K562 (cell line): ENCODE results near the gene PLA2G12B. TPM values are rescaled to one million over a fixed set of nuclear protein-coding genes. Genes with fewer than 3 reads are reported as not detected.

Experiments
- ATAC-seq: fragments of 200-7000 bp; cut with Tn5 transposase; 3 replicates; pipeline ENCODE4 v1.9.1; 2020; ENCODE audit warnings: moderate library complexity
- BruUV-seq: library from RNA; stranded (reverse); fragments of 400-500 nt; replicated peaks from 2 replicates; lab custom pipeline; 2021; lab: Mats Ljungman, UMichigan
- CTCF ChIA-PET: fragments of 300-600 bp; formaldehyde crosslinking; extraction: SDS; loops from one replicate; lab custom pipeline; 2021; ENCODE audit warnings: low intra/inter-chr PET ratio; lab: Yijun Ruan, JAX
- POLR2A ChIA-PET: fragments of 300-600, 350-650 bp; sonication (Branson Sonifier 250); formaldehyde crosslinking; extraction: SDS; loops from one replicate; lab custom pipeline; 2021; ENCODE audit warnings: antibody characterized with exemption, inconsistent platforms; lab: Yijun Ruan, JAX
- DNase-seq, 4 experiments: peaks; one replicate each; pipeline versions ENCODE4 v3.0.0 to v3.0.0-alpha.2; 2011 to 2018; ENCODE audit warnings: low spot score in 3 of 4, mixed read lengths in 3 of 4; ENCODE audit errors: extremely low read depth in 1 of 4
- FAIRE-seq: peaks from 2 replicates; lab custom pipeline; 2011; peaks lifted over from hg19 to GRCh38; lab: Jason Lieb, UNC
- H2AFZ ChIP-seq: 2 replicates; pipeline ENCODE4 v1.6.0; 2011; ENCODE audit warnings: low read depth, low read length, control low read depth, inconsistent platforms
- H3K27ac ChIP-seq: fragments of 200-600 bp; 3 replicates; pipeline ENCODE4 v1.8.0; 2011; ENCODE audit warnings: low read depth, mild to moderate bottlenecking, control low read depth, inconsistent platforms, low read length, moderate library complexity, mixed read lengths; ENCODE audit errors: extremely low read depth
- H3K27me3 ChIP-seq, 2 experiments: fragments of 300-600 bp in 1 of 2; 2 replicates in 1 of 2; 3 replicates in 1 of 2; pipeline versions ENCODE4 v1.6.0 to v1.8.0; 2011; ENCODE audit warnings: inconsistent platforms in 2 of 2, low read length in 2 of 2, mild to moderate bottlenecking in 1 of 2, mixed read lengths in 1 of 2, moderate library complexity in 1 of 2; ENCODE audit not compliant: control insufficient read depth in 2 of 2, insufficient read depth in 2 of 2
- H3K36me3 ChIP-seq: fragments of 300-600 bp; 3 replicates; pipeline ENCODE4 v1.8.0; 2011; ENCODE audit warnings: mild to moderate bottlenecking, low read length, inconsistent platforms; ENCODE audit not compliant: control insufficient read depth, insufficient read depth
- H3K4me1 ChIP-seq, 2 experiments: fragments of 200-600 bp in 1 of 2; replicated peaks in 1 of 2; 2 replicates in 1 of 2; 3 replicates in 1 of 2; pipeline versions ENCODE4 v1.5.1 to v1.8.0; 2011; ENCODE audit warnings: inconsistent platforms in 2 of 2, low read length in 2 of 2, mild to moderate bottlenecking in 1 of 2, mixed read lengths in 1 of 2, moderate library complexity in 1 of 2; ENCODE audit not compliant: control insufficient read depth in 2 of 2, insufficient read depth in 2 of 2
- H3K4me2 ChIP-seq: 2 replicates; pipeline ENCODE4 v1.6.1; 2011; ENCODE audit warnings: low read length, control low read depth, inconsistent platforms, mixed read lengths; ENCODE audit not compliant: insufficient read depth
- H3K4me3 ChIP-seq: fragments of 200-600 bp; sonication (generic), shearing (Covaris generic); 2 replicates; pipeline ENCODE4 v1.5.1; 2016; ENCODE audit warnings: control low read depth, inconsistent platforms
- H3K79me2 ChIP-seq: fragments of 200-600 bp; 3 replicates; pipeline ENCODE4 v1.8.0; 2011; ENCODE audit warnings: low read length, inconsistent platforms; ENCODE audit not compliant: control insufficient read depth, insufficient read depth
- H3K9ac ChIP-seq, 2 experiments: 2 replicates each; pipeline versions ENCODE4 v1.6.0 to v1.6.1; 2011; ENCODE audit warnings: low read depth in 2 of 2, low read length in 2 of 2, control low read depth in 1 of 2, inconsistent platforms in 1 of 2, mild to moderate bottlenecking in 1 of 2, mixed read lengths in 1 of 2; ENCODE audit not compliant: insufficient read depth in 1 of 2
- H3K9me1 ChIP-seq: one replicate; pipeline ENCODE4 v1.6.0; 2011; ENCODE audit warnings: inconsistent platforms, mild to moderate bottlenecking, low read length, moderate library complexity; ENCODE audit not compliant: control insufficient read depth, insufficient read depth
- H3K9me3 ChIP-seq: replicated peaks from 2 replicates; pipeline ENCODE4 v1.5.1; 2011; ENCODE audit warnings: low read depth, low read length, inconsistent platforms; ENCODE audit not compliant: control insufficient read depth, insufficient read depth
- H4K20me1 ChIP-seq: replicated peaks from 2 replicates; pipeline ENCODE4 v1.6.1; 2011; ENCODE audit warnings: low read length, inconsistent platforms, mixed read lengths; ENCODE audit not compliant: control insufficient read depth, insufficient read depth
- HDAC2 ChIP-seq: fragments of 450-650 bp; IDR thresholded peaks from 2 replicates; pipeline ENCODE4 v1.6.1; 2016; ENCODE audit warnings: mild to moderate bottlenecking
- KLF16 ChIP-seq: IDR thresholded peaks from 2 replicates; pipeline ENCODE4 v1.6.1; 2016; ENCODE audit warnings: antibody characterized with exemption
- PRMT5 ChIP-seq: sonication (generic); formaldehyde crosslinking; IDR thresholded peaks from 2 replicates; pipeline ENCODE4 v1.5.0; 2020; ENCODE audit warnings: missing genetic modification reagents
- STAG1 ChIP-seq: sonication (generic); formaldehyde crosslinking; IDR thresholded peaks from 2 replicates; pipeline ENCODE4 v1.5.0; 2020; ENCODE audit warnings: missing genetic modification reagents, borderline replicate concordance
- TARDBP ChIP-seq: fragments of 450-650 bp; IDR thresholded peaks from 2 replicates; pipeline ENCODE4 v1.6.1; 2016
- ZNF395 ChIP-seq: fragments of 200-800 bp; sonication (Bioruptor generic); IDR thresholded peaks from 2 replicates; pipeline ENCODE4 v1.6.1; 2017; ENCODE audit warnings: missing genetic modification characterization, missing compliant biosample characterization
- ZNF398 ChIP-seq: fragments of 250-450 bp; sonication (Bioruptor Pico); IDR thresholded peaks from 2 replicates; pipeline ENCODE4 v1.8.0; 2021; ENCODE audit warnings: moderate library complexity, mild to moderate bottlenecking, inconsistent platforms
- ZNF561 ChIP-seq: fragments of 450-650 bp; formaldehyde crosslinking; conservative IDR thresholded peaks from 2 replicates; pipeline ENCODE4 v1.4.0; 2020; ENCODE audit warnings: mild to moderate bottlenecking, moderate library complexity
- in situ Hi-C: fragments of 300-500 bp; cut with MboI; formaldehyde crosslinking; loops from 4 replicates; pipeline ENCODE4 v1.15.0; 2018; ENCODE audit warnings: inconsistent platforms, mixed read lengths
- intact Hi-C: fragments of 100-400 bp; cut with micrococcal nuclease; formaldehyde crosslinking; loops from 2 replicates; pipeline ENCODE4 v1.14.2; 2022
- polyA plus RNA-seq, 8 experiments: library from polyadenylated mRNA; depleted of rRNA in 4 of 8; stranded (reverse) in 5 of 8; unstranded in 3 of 8; fragments of >200 nt; fragmentation: Nextera tagmentation in 2 of 8; fragmentation: Illumina TruSeq in 1 of 8; extraction: Ambion mirVana in 2 of 8; extraction: Trizol in 1 of 8; gene quantifications; 2 replicates each; pipeline versions ENCODE4 v1.2.1 to v1.2.3, GENCODE V29; 2011 to 2014; ENCODE audit warnings: inconsistent platforms in 1 of 8, missing spikeins in 1 of 8
- total RNA-seq, 7 experiments: library from RNA; depleted of rRNA in 6 of 7; stranded (reverse); fragments of >200 nt in 6 of 7; fragmentation: Illumina TruSeq in 2 of 7; extraction: Trizol in 2 of 7; gene quantifications; 2 replicates each; pipeline versions ENCODE4 v1.2.1 to v1.2.3, GENCODE V29; 2011 to 2021; ENCODE audit warnings: low replicate concordance in 1 of 7

Gene PLA2G12B
- total and polyA plus RNA-seq, 9 of the 15 experiments (the other 6 are each of a cell fraction or from before 2014, with no cell fraction given): not detected

- Histone ChIP-seq H3K27me3 (peaks cover 0 to 5% of the 10 kb centered on the region in 2 experiments; a peak in 2 of 5 replicates), H4K20me1 (no peaks in the 10 kb centered on the region), H3K9me3 (no peaks in the 10 kb centered on the region), H3K79me2 (no peaks in the 10 kb centered on the region), H3K4me2 (no peak overlapping the region), H3K27ac (no peak overlapping the region), H2AFZ (no peak overlapping the region), H3K9ac (no peak overlapping the region), H3K9me1 (no peaks in the 10 kb centered on the region), H3K36me3 (no peaks in the 10 kb centered on the region), H3K4me1 (peaks cover 0 to 15% of the 10 kb centered on the region in 2 experiments; a peak in 4 of 5 replicates), H3K4me3 (no peak overlapping the region)
- TF ChIP-seq HDAC2 (no peak), ZNF398 (CRISPR knock-in tag) (no peak), PRMT5 (CRISPR knock-in tag) (no peak), ZNF561 (CRISPR knock-in tag) (no peak), TARDBP (no peak), KLF16 (no peak), ZNF395 (CRISPR knock-in tag) (no peak), STAG1 (no peak)
- no TSS peak for BruUV-seq
- intact Hi-C loops (no loop called here), in situ Hi-C loops (no loop called here)
- DNase-seq (no peak), FAIRE-seq (no peak), ATAC-seq (no peak)
- ChIA-PET CTCF (no interaction called here), POLR2A (interaction anchor here (0.7 to 1.0 kb wide), 4 partner anchors 8 to 136 kb away, joined by 3 to 5 read pairs (median 4); no protein-coding TSS in a partner anchor)
Measured at GRCh38 chr10:72956001-72956400, 1.4 kb upstream of the PLA2G12B start.
